Liver (tissue), 9 donors: ENCODE measurements around the gene VASP. TPM values are rescaled to one million over a fixed set of nuclear protein-coding genes. Genes with fewer than 3 reads are reported as not detected.

Source experiments
- DNase-seq: peaks from one replicate; pipeline ENCODE4 v3.0.0-alpha.2; 2017; ENCODE audit warnings: low spot score
- H3K27ac ChIP-seq, 2 donors: one replicate each; pipeline ENCODE4 v1.7.0; 2013; ENCODE audit warnings: inconsistent platforms in 2 of 2, low read length in 2 of 2, control low read depth in 1 of 2, low read depth in 1 of 2, mild to moderate bottlenecking in 1 of 2
- H3K27me3 ChIP-seq, 4 donors: one replicate each; pipeline versions ENCODE4 v1.6.1 to v1.7.0; 2013; ENCODE audit warnings: low read length in 3 of 4, inconsistent platforms in 1 of 4, mild to moderate bottlenecking in 1 of 4, moderate library complexity in 1 of 4; ENCODE audit not compliant: control insufficient read depth in 4 of 4, insufficient read depth in 4 of 4
- H3K36me3 ChIP-seq, 4 donors: one replicate each; pipeline versions ENCODE4 v1.6.1 to v1.7.0; 2013; ENCODE audit warnings: low read length in 3 of 4, mild to moderate bottlenecking in 3 of 4, low read depth in 1 of 4, moderate library complexity in 1 of 4; ENCODE audit not compliant: control insufficient read depth in 4 of 4, insufficient read depth in 3 of 4
- H3K4me1 ChIP-seq, 4 donors: one replicate each; pipeline versions ENCODE4 v1.6.1 to v1.7.0; 2013; ENCODE audit warnings: low read length in 3 of 4, mild to moderate bottlenecking in 3 of 4, moderate library complexity in 1 of 4; ENCODE audit not compliant: control insufficient read depth in 4 of 4, insufficient read depth in 4 of 4
- H3K4me3 ChIP-seq, 3 donors: one replicate each; pipeline versions ENCODE4 v1.6.1 to v1.7.0; 2013; ENCODE audit warnings: low read length in 3 of 3, control low read depth in 1 of 3, low read depth in 1 of 3, mild to moderate bottlenecking in 1 of 3
- H3K9ac ChIP-seq, 2 donors: one replicate each; pipeline ENCODE4 v1.7.0; 2013; ENCODE audit warnings: low read length in 2 of 2, mild to moderate bottlenecking in 2 of 2, moderate library complexity in 2 of 2, control low read depth in 1 of 2, low read depth in 1 of 2
- H3K9me3 ChIP-seq, 4 donors: one replicate each; pipeline versions ENCODE4 v1.6.1 to v1.7.0; 2013; ENCODE audit warnings: low read length in 3 of 4; ENCODE audit not compliant: control insufficient read depth in 4 of 4
- ATF3 ChIP-seq: IDR thresholded peaks from 2 replicates; pipeline ENCODE4 v1.6.1; 2016; ENCODE audit warnings: antibody characterized with exemption
- CTCF ChIP-seq: fragments of 150-350 bp; IDR thresholded peaks from 2 replicates; pipeline ENCODE4 v1.5.1; 2017; ENCODE audit warnings: improper control_type of control experiment, low read depth, low read length; ENCODE audit not compliant: missing input control
- EGR1 ChIP-seq, 2 donors: IDR thresholded peaks; 2 replicates each; pipeline ENCODE4 v1.6.1; 2016 to 2018; ENCODE audit warnings: antibody characterized with exemption in 2 of 2, low read depth in 2 of 2
- FOXA2 ChIP-seq: IDR thresholded peaks from 2 replicates; pipeline ENCODE4 v1.6.1; 2016; ENCODE audit warnings: antibody characterized with exemption
- HNF4A ChIP-seq, 2 donors: conservative IDR thresholded peaks; 2 replicates each; pipeline ENCODE4 v1.6.1; 2016; ENCODE audit warnings: antibody characterized with exemption in 2 of 2, mild to moderate bottlenecking in 2 of 2
- HNF4G ChIP-seq: IDR thresholded peaks from 2 replicates; pipeline ENCODE4 v1.6.1; 2016; ENCODE audit warnings: antibody characterized with exemption
- JUND ChIP-seq, 2 donors: IDR thresholded peaks; 2 replicates each; pipeline ENCODE4 v1.6.1; 2016; ENCODE audit warnings: antibody characterized with exemption in 2 of 2
- MAX ChIP-seq: IDR thresholded peaks from 2 replicates; pipeline ENCODE4 v1.6.1; 2016; ENCODE audit warnings: antibody characterized with exemption
- REST ChIP-seq: IDR thresholded peaks from 2 replicates; pipeline ENCODE4 v1.6.1; 2016; ENCODE audit warnings: antibody characterized with exemption, mild to moderate bottlenecking
- RXRA ChIP-seq, 2 donors: IDR thresholded peaks; 2 replicates each; pipeline ENCODE4 v1.6.1; 2017 to 2018; ENCODE audit warnings: antibody characterized with exemption in 2 of 2, mild to moderate bottlenecking in 1 of 2
- SP1 ChIP-seq: IDR thresholded peaks from 2 replicates; pipeline ENCODE4 v1.6.1; 2018; ENCODE audit warnings: antibody characterized with exemption, mild to moderate bottlenecking
- TAF1 ChIP-seq: conservative IDR thresholded peaks from 2 replicates; pipeline ENCODE4 v1.6.1; 2016; ENCODE audit warnings: antibody characterized with exemption, mild to moderate bottlenecking
- YY1 ChIP-seq: IDR thresholded peaks from 2 replicates; pipeline ENCODE4 v1.6.1; 2016; ENCODE audit warnings: antibody characterized with exemption, mild to moderate bottlenecking
- ZBTB33 ChIP-seq: IDR thresholded peaks from 2 replicates; pipeline ENCODE4 v1.6.1; 2016; ENCODE audit warnings: antibody characterized with exemption
- WGBS: extraction: QIAGEN DNeasy Blood & Tissue Kit; methylation state at CpG from one replicate; pipeline ENCODE4 v1.1.7; 2013; 5-methylcytosine and 5-hydroxymethylcytosine counted together
- polyA plus RNA-seq, 2 donors: library from polyadenylated mRNA; stranded (reverse) in 1 of 2; unstranded in 1 of 2; fragments of 200-250 nt in 1 of 2; fragments of >200 nt in 1 of 2; fragmentation: Nextera tagmentation in 1 of 2; extraction: Ambion mirVana in 1 of 2; gene quantifications; one replicate each; pipeline versions ENCODE4 v1.2.1 to v1.2.3, GENCODE V29; 2013 to 2015
- total RNA-seq, 2 donors: library from RNA; depleted of rRNA; stranded (reverse); fragments of >200 nt; gene quantifications; one replicate each; pipeline ENCODE4 v1.2.3, GENCODE V29; 2014
- donor health status: healthy.
- donor health status: healthy.
- donor health status: healthy.
- donor health status: healthy.
- donor health status: healthy.

VASP gene
- total and polyA plus RNA-seq, 4 donors: 7.3 to 29.1 (median 22.7) TPM

- WGBS: 92% methylated on average over 39 of the region's 39 CpGs
- H3K9me3 ChIP-seq: no peaks in the 10 kb centered on the region
- H3K27ac ChIP-seq: no peak overlapping the region
- H3K9ac ChIP-seq: no peak overlapping the region
- DNase-seq: no peak
- peaks cover 0 to 6% (median 2%) of the 10 kb centered on the region in 4 donors for H3K27me3 ChIP-seq
- TF ChIP-seq CTCF (no peak), JUND (IDR thresholded peaks at IDR 0.05) (no peak), HNF4A (conservative IDR thresholded peaks at IDR 0.05) (no peak), EGR1 (IDR thresholded peaks at IDR 0.05; ENCODE audit: low read depth in 2 of 2) (no peak)
- H3K4me3 ChIP-seq: no peak overlapping the region
- peaks cover 18 to 27% (median 25%) of the 10 kb centered on the region in 4 donors for H3K4me1 ChIP-seq
- H3K36me3 ChIP-seq: no peaks in the 10 kb centered on the region
Observed at GRCh38 chr19:45494261-45494916, 12.9 kb upstream of the VASP start.

- Histone ChIP-seq H3K9ac (no peak overlapping the region), H3K4me3 (no peak overlapping the region), H3K4me1 (peaks cover 18 to 30% (median 26%) of the 10 kb centered on the region in 4 donors), H3K27me3 (peaks cover 0 to 6% (median 2%) of the 10 kb centered on the region in 4 donors), H3K27ac (no peak overlapping the region), H3K9me3 (no peaks in the 10 kb centered on the region), H3K36me3 (no peaks in the 10 kb centered on the region)
- no peak for TF ChIP-seq HNF4G
- no peak for TF ChIP-seq RXRA (IDR thresholded peaks at IDR 0.05)
- TF ChIP-seq MAX: no peak
- no peak for TF ChIP-seq FOXA2
- no peak for TF ChIP-seq SP1
- no peak for TF ChIP-seq REST
- 76% methylated on average over 5 of the region's 5 CpGs for WGBS
- DNase-seq: no peak
Observed at GRCh38 chr19:45495178-45495577, 12.1 kb upstream of the VASP start.

- peak overlapping the region in 2 of 3 donors; percentile 46 to 60 for H3K4me3 ChIP-seq
- no peak for TF ChIP-seq ATF3
- no peak for TF ChIP-seq RXRA (IDR thresholded peaks at IDR 0.05)
- no peak for TF ChIP-seq TAF1
- no peak for TF ChIP-seq EGR1 (IDR thresholded peaks at IDR 0.05; ENCODE audit: low read depth in 2 of 2)
- peak; percentile 99 for TF ChIP-seq REST
- TF ChIP-seq ZBTB33: no peak
- no peak for TF ChIP-seq YY1
- no peak for TF ChIP-seq HNF4G
- TF ChIP-seq FOXA2: no peak
- peaks cover 0 to 6% (median 2%) of the 10 kb centered on the region in 4 donors for H3K27me3 ChIP-seq
- WGBS: 2% methylated on average over 54 of the region's 54 CpGs
- H3K4me1 ChIP-seq: peaks cover 18 to 30% (median 26%) of the 10 kb centered on the region in 4 donors
- no peaks in the 10 kb centered on the region for H3K36me3 ChIP-seq
- no peak overlapping the region for H3K9ac ChIP-seq
- no peak overlapping the region for H3K27ac ChIP-seq
- DNase-seq: peak; percentile 55
- no peaks in the 10 kb centered on the region for H3K9me3 ChIP-seq
Observed at GRCh38 chr19:45496349-45496953, 10.8 kb upstream of the VASP start.
